BE2C (cell line): ENCODE data around the gene DLX6.
A peak's percentile ranks its signal among the peaks of the same experiment; 100 is the strongest.

Experiments used
- DNase-seq: peaks from one replicate; pipeline ENCODE4 v3.0.0-alpha.2; 2020
- H3K27me3 ChIP-seq: fragments of 250-450 bp; sonication (Bioruptor Pico); 2 replicates; pipeline ENCODE4 v1.5.1; 2020; ENCODE audit warnings: mild to moderate bottlenecking
- H3K36me3 ChIP-seq: fragments of 250-450 bp; sonication (Bioruptor Pico); 2 replicates; pipeline ENCODE4 v1.5.1; 2020; ENCODE audit warnings: mild to moderate bottlenecking
- H3K4me1 ChIP-seq: fragments of 250-450 bp; sonication (Bioruptor Pico); 2 replicates; pipeline ENCODE4 v1.5.1; 2020
- H3K4me3 ChIP-seq: 2 replicates; pipeline ENCODE4 v1.5.1; 2011; ENCODE audit warnings: low read depth, low read length
- H3K9me3 ChIP-seq: fragments of 250-450 bp; sonication (Bioruptor Pico); 2 replicates; pipeline ENCODE4 v1.5.1; 2020
- TF ChIP-seq, protein P1 (sequence below): IDR thresholded peaks from 2 replicates; pipeline ENCODE4 v1.5.1; 2012; ENCODE audit warnings: mild to moderate bottlenecking, low read depth, low read length

Gene DLX6

DNA sequence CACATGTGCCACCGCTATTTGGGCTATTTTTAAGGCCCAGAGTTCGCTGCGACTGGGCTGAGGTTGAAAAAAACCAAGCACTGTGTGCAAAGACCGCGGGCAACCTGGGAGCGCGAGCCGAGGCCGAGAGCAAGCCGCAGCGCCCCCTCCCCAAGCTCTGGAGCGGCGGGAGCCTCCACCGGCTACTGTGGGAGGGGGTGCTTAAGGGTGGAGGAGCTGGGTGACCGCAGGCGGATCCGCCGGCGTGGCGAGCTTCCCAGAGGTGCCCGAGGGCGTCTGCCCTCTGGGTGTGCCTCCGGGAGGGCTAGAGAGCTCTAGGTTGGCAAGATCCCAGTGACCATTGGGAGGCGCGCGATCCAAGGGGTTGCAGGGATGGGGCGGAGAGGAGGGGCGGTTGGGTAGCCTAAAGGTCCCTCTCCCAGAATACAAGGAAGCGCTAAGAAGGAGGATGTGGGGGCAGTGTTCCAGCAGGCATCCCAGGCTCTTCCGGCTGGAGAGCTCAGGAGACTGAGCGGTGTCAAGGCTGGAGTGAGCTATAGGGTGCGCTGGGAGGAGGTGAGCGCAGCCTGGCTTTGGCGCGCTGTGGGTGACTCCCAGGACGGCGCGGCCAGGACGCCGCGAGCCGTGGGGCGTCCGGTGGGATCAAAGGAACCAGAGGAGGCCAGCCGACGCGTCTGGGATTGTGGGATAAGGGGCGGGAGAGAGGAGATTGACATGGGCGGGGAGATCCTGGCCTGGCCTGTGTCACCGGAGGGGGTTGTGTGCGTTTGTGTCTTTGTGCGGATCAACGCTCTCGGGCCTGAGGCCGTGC, 11.2 kb downstream of the DLX6 start:
- Histone ChIP-seq H3K27me3 (no peaks in the 10 kb centered on the region), H3K9me3 (no peaks in the 10 kb centered on the region), H3K36me3 (no peaks in the 10 kb centered on the region), H3K4me1 (peaks cover 4% of the 10 kb centered on the region), H3K4me3 (peak overlapping the region; percentile 74)
- TF ChIP-seq, protein P1, sequence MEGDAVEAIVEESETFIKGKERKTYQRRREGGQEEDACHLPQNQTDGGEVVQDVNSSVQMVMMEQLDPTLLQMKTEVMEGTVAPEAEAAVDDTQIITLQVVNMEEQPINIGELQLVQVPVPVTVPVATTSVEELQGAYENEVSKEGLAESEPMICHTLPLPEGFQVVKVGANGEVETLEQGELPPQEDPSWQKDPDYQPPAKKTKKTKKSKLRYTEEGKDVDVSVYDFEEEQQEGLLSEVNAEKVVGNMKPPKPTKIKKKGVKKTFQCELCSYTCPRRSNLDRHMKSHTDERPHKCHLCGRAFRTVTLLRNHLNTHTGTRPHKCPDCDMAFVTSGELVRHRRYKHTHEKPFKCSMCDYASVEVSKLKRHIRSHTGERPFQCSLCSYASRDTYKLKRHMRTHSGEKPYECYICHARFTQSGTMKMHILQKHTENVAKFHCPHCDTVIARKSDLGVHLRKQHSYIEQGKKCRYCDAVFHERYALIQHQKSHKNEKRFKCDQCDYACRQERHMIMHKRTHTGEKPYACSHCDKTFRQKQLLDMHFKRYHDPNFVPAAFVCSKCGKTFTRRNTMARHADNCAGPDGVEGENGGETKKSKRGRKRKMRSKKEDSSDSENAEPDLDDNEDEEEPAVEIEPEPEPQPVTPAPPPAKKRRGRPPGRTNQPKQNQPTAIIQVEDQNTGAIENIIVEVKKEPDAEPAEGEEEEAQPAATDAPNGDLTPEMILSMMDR: peak; percentile 49
- DNase-seq: peak; percentile 67

DNA sequence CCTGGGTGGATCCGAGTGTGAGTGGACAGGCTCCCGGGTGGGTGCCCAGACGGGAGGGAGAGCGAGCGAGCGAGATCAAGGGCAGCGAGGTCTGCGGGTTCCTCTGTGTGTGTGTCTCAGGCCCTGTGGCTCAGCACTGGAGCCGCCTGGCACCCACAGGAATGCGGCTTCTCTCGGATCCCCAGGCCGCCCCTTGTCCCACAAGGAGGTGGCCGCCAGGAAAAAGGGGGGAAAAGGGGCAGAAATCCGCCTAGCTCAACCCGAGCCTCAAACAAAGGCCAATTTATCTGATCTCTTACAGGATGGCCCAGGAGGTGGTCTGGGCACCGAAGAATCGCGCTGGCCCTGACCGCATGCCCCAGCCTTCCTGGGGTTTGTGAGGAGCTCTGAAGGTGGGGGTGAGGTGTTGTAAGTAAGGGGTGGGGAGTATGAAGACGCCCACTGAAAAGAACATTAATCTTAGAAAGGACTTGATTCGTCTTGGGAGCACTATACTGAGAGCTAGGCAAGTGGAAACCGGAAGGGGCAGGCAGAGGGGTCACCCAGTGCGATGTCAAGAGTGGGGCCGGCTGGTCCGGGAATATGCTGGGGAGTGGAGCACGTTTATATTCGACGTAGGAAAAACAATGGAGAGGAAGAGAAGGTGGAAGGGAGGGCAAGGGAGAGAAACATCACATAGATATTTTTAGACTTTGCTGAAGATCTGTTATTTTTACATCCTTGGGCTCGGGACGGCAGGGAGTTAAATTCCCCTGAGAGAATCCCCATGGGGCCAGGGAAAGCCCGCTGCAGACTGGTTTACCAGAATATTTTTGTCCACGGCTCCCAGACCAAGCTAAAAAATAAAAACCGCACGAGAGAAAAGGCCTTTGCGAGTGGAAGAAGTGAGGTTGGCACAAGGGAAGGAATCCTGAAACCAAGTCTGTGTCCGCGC, 12.1 kb downstream of the DLX6 start:
- Histone ChIP-seq H3K4me1 (peaks cover 4% of the 10 kb centered on the region), H3K4me3 (peak overlapping the region; percentile 74), H3K36me3 (no peaks in the 10 kb centered on the region), H3K9me3 (no peaks in the 10 kb centered on the region), H3K27me3 (no peaks in the 10 kb centered on the region)
- TF ChIP-seq, protein P1: no peak
- DNase-seq: no peak

DNA sequence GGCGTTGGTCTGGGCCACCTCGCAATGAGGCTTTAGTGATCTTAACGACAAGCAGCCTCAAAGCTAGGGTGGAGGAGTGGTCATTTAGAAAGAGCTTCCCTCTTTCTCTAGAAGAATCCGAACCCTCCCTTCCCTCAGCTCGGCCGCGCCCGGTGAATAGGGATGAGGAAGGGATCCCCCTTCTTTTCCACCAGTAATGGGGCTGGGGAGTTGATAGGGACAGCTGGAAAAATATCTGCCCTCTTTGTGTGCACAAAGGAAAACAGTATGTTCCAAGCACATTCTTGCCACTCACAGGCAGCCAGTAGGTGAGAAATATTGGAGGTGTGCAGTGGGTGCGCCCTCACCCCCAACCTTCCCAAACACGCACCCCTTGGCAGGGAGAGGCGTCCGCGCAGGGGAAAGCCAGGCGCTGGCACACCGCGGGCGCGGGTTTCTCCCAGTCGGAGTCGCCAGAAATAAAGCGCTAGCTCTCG, 12.8 kb downstream of the DLX6 start:
- Histone ChIP-seq H3K36me3 (no peaks in the 10 kb centered on the region), H3K9me3 (no peaks in the 10 kb centered on the region), H3K4me3 (no peak overlapping the region), H3K4me1 (peaks cover 4% of the 10 kb centered on the region), H3K27me3 (peaks cover 1% of the 10 kb centered on the region)
- DNase-seq: no peak
- TF ChIP-seq, protein P1: no peak

DNA sequence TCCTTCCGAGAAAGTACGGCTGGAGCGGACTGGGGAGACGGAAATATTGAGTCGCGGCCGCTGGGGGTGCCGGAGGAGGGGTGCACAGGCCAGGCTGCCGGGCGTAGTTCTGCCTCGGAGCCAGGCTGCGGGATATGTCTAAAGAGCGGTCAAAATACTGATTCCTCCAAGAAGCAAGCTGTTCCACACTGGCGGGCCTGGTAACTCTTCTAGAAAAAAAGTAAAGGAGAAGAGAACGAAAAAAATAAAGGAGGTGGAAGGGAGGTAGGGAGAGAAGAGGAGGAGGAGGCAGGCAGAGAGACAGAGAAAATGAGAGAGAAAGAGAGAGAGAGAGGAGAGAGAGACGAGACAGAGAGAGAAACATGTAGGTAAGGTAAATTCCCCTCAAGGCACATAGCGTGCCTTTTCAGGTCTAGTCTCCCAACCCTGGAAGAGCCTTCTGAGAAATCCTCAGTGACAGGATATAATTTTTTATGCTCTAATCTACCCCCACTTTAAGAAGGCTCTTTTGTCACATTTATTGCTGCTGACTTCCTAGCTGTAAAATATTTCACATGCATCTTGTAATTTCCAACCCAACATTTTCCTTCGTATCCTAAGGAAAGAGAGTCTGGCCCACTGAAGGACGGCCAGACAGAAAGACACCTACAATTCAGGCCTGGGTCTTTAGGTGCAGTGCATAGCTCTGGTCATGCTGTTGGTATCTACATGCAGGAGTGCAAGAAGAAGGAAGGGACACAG, 13.6 kb downstream of the DLX6 start:
- Histone ChIP-seq H3K9me3 (no peaks in the 10 kb centered on the region), H3K27me3 (peaks cover 9% of the 10 kb centered on the region), H3K4me3 (no peak overlapping the region), H3K4me1 (peaks cover 4% of the 10 kb centered on the region), H3K36me3 (no peaks in the 10 kb centered on the region)
- TF ChIP-seq, protein P1: no peak
- no peak for DNase-seq

DNA sequence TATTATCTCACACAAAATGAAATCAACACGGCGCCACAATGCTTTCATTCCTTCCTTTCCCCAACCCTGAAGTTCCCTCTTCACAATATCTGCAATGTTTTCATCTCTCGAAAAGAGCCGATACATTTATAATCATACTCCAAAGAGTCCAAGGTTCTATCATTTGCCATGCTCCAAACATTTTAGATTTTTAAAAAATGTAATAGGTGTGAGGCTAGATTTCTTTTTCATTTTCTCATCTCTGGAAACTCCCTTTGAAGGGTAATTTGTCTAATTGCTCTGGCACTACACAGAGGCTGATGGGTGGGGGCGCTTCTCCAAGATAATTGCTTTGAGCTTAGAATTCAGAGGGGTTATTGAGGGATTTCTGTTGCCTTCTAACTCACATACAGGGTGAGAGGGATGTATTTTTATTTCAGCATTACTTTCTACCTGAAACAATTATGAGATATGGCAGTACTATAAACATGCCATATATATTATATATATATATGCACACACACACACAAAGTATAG, 14.4 kb downstream of the DLX6 start:
- no peaks in the 10 kb centered on the region for H3K9me3 ChIP-seq
- H3K27me3 ChIP-seq: peaks cover 17% of the 10 kb centered on the region

More for the DNA sequence above, 14.4 kb downstream of the DLX6 start:
- peaks cover under 1% of the 10 kb centered on the region for H3K4me1 ChIP-seq
- H3K4me3 ChIP-seq: no peak overlapping the region
- TF ChIP-seq, protein P1: no peak
- H3K36me3 ChIP-seq: no peaks in the 10 kb centered on the region
- DNase-seq: no peak
